Fibroblast of skin of right biceps (primary cell): ENCODE measurements around the gene SMIM24.
"Not testable (repeated sequence)": the region's sequence is repeated elsewhere in the genome, so short reads cannot be mapped to it uniquely, and the experiment has no call there.

Experiments used
- DNase-seq: peaks from one replicate; pipeline ENCODE4 v3.0.0-alpha.2; 2013

SMIM24 gene

DNA sequence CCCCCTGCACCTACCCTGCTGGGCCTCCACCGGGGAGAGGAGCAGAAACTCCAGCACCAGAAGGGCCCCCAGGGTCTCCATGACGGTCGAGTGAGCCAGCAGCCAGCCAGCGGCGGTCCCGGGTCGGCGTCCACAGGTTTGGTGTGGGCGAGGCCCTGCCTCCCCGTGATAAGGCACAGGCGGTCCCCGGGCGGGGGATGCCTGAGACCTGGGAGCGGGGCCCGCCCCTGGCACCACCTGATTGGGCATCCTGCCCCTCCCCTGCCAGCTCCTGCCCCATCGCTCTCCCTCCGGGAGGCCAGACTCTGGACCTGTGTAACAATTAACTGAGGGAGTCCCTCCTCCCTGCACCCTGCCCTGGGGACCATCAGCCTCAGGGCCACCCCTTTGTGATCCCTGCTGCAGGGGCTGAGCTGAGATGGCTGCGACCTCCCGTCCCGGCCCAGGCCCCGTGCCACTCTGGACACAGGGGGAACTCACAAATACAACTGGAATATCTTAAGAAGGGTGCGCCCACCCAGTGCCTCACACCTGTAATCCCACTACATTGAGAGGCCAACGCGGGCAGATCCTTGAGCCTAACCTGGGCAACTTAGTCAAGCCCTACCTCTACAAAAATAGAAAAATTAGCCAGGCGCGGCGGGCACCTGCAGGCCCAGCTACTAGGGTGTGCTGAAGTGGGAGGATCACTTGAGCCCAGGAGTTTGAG is at the start of gene SMIM24:
SMIM24 (minus strand) TSS at position 143 of the 709 bp plus-strand sequence; CDS start at position 81, 62 bp downstream.
- no peak for DNase-seq

DNA sequence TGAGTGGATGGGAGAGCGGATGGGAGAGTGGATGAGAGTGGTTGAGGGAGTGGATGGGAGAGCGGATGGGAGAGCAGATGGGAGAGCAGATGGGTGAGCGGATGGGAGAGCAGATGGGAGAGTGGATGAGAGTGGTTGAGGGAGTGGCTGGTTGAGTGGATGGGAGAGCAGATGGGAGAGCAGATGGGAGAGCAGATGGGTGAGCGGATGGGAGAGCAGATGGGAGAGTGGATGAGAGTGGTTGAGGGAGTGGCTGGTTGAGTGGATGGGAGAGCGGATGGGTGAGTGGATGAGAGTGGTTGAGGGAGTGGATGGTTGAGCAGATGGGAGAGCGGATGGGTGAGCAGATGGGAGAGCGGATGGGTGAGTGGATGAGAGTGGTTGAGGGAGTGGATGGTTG is 49.0 kb upstream of the SMIM24 start:
- DNase-seq = not testable (repeated sequence)

GRCh38 chr19:3528539-3529211 is 48.4 kb upstream of the SMIM24 start:
- DNase-seq = no peak

DNA sequence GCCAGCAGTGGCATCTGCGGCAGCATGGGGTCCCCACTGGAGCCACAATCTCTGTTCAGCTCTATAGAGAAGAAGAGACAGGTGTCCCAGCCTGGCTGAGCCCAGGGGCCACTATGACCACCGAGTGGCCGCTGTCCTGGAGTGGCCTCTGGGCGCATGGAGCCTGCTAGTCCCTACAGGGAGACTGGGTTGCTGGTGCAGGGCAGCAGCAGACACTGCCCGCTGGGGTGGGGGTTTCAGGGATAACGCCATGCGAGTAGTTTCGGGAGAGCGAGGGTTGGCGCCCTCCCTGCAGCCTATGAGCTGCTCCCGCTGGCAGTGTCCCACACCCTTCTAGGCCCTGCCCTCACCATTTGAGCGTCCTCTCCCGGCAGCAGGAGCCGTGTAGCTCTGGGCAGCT is 47.8 kb upstream of the SMIM24 start:
- DNase-seq = no peak

GRCh38 chr19:3527238-3527910 is 47.0 kb upstream of the SMIM24 start:
- DNase-seq = no peak

DNA sequence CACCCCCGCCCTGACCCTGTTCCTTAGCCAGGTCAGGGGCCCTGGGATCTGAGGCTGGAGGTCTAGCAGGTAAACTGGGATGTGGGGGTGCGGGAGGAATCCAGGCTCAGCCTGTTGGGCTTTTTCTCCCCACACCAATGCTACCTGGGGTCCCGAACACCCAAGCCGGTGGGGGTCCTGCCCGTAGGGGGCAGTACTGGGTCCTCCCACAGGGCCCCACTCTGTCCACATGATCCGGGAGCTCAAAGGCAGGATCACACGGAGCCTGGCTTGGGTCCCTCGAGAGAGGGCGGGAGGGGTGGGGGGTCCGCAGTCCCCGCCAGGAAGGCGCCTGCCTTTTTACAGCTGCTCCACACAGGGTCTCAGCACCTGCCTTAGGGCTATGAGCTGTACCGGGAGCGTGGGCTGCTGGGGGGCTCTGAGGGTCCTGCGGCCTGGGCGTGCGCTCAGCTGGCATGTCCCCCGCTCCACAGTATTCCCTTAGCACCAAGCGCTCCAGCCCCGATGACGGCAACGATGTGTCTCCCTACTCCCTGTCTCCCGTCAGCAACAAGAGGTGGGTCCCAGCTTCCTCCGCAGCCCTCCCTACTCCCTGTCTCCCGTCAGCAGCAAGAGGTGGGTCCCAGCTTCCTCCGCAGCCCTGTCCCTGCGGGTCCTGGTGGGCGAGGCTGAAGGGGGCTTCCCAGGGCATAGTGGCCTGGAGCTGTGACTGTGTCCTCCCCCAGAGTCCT is 46.3 kb upstream of the SMIM24 start:
- DNase-seq = no peak

DNA sequence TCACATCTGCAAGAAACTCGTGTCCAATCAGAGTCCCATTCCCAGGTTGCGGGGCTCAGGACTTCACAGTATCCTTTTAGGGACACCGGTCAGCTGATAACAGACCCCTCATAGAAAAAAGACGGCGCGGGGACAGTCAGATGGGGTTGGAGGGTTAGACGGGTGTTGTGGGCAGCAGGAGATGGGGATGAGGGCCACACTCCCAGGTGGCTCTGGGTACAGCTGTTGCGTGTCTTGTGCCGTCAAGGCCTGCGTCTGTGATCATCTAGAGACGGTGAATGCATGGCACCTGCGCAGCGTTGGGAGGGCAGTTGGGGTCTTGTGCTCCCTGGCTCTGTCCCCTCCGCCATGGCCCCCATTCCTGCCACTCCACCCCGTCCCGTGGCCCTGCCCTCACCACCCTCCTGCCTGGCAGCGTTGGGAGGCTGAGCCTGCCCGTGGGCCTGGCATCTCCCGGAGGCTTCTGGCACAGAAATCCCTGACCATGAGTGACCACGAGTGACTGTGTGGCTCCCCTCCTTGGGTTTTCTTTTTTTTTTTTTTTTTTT is 44.7 kb upstream of the SMIM24 start:
- DNase-seq = no peak

- no peak for DNase-seq
Observed at GRCh38 chr19:3524078-3524842, 43.9 kb upstream of the SMIM24 start.

DNA sequence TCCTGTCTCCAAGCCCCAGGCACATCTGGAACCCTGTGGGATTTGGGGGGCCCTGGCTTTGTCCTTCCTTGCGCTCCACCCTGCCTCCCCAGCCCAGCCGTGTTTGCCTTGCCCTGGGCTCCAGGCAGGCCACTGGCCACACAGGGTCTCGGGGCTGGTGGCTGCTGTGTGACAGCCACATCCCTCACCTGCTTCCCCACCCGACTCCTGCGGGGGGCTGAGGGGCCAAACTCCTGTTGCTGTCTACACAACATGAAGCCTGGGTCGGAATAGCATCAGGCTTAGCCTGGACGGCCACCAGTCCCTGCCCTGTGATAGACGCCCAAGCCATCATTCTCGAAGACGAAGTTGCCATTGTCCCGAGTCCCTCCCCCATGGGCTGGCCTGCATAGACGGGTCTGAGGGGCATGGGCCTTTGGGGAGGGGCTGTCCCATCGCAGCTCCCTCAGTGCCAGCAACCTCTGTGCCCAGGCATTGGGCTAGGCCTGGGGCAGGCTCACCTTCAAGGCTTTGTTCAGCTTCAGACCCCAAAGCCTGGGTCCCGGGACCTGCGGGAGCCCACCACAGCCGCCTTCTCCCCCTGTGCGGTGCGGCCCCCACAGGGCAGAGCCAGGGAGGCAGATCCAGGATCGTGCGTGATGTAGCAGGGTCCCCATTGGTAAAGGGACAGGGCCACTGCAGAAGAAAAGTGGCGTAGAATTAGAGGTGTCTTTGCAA is 43.2 kb upstream of the SMIM24 start:
- DNase-seq = no peak

- no peak for DNase-seq
Observed at GRCh38 chr19:3522421-3523360, 42.4 kb upstream of the SMIM24 start.

DNA sequence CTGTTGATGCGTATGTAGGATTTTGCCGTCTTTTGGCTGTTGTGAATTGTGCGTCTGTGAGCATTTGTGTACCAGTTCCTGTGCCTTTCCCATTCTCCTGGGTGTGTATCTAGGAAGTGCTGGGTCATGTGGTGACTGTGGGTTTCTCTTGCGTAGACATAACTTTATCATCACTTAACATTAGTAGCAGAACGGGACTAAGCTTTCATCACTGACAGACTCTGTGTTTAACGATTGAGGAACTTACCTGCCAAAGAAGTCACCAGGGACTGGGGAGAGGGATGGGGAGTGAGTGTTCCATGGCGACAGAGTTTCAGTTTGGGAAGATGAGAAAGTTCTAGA is 40.8 kb upstream of the SMIM24 start:
- no peak for DNase-seq

- DNase-seq = no peak
Observed at GRCh38 chr19:3520166-3521103, 40.1 kb upstream of the SMIM24 start.

DNA sequence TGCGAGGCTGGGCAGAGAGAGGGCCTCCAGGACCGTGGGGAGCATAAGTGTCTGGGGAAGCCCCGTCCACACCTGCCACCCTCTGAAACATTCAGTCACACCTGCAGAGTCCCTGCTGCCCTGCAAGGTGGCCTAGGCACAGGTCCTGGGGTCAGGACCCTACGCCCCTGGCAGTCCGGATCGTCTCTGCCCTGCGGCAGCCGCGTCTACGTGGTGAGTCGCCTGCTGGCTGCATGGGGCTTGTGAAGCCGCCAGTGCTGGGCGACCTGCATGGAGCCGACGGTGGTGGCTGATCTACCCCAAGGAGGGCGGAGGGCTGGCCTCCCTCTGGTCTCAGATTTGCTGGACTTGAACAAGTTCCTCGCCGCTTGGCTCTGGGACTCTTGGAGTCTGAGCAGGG is 38.8 kb upstream of the SMIM24 start:
- no peak for DNase-seq

- no peak for DNase-seq
Observed at GRCh38 chr19:3518659-3519058, 38.3 kb upstream of the SMIM24 start.

DNA sequence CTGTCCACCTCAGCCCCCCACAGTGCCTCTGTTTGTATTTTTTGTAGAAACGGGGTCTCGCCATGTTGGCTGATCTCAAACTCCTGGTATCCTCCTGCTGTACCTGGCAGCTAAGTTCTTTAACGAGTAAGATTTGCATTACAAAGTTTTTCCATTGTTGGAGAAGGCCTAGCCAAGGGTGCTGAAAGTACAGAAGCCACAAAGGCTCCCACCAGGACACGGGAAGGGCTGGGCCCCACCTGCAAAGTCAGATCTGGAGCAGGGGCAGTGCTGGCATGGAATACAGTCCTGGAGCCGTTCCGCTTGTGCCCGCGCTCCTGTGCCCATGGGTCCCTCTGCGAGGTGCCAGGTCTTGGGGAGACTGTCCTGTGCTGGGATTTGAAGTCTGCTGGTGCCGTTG is 37.9 kb upstream of the SMIM24 start:
- no peak for DNase-seq

GRCh38 chr19:3517638-3518037 is 37.3 kb upstream of the SMIM24 start:
- DNase-seq = no peak

DNA sequence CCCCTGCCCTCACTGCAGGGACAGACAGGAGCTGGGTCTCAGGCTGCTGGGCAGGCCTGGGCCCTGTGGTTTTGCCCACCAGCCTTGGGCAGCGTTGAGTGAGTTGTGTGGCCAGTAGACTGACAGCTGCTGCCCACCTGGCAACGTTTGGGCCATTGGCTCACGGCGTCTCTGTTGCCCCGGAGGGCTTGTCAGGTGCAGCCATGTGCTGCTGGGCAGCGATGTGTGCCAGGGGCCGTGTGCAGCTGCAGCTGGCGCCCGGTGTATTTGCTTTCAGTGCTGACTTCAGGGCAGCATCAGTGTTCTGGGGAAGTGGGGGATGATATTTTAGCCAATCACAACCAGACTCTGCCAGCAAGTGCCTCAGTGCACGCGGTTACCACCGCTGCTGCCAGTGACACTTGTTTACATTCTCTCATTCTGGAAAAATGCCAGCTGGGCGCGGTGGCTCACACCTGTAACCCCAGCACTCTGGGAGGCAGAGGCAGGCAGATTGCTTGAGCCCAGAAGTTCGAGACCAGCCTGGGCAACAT is 36.4 kb upstream of the SMIM24 start:
- no peak for DNase-seq

DNA sequence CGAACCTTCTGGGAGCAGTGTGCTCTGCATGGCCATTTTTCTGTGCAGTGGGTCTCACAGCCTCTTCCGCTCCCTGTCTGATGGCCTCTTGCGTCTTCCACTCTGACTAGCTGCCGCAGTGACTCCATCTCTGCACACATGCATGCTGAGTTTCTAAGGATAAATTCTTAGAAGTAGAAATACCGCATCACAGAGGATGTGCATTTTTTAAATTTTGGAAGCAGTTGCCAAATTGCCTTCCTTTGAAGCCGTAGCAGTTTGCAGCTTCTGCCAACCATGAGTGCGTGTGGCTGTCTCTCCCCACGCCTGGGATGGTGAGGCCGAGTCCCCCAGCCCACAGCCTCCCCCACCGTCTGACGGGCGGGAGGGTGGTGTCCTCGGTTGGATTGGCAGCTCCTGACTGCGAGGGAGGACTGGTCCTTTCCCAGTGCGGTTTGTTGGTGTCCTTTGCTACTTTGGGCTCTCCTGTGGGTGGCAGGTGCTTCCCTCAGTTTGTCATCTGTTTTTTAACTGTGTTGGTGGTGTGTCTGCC is 35.6 kb upstream of the SMIM24 start:
- peak; percentile 65 for DNase-seq

DNA sequence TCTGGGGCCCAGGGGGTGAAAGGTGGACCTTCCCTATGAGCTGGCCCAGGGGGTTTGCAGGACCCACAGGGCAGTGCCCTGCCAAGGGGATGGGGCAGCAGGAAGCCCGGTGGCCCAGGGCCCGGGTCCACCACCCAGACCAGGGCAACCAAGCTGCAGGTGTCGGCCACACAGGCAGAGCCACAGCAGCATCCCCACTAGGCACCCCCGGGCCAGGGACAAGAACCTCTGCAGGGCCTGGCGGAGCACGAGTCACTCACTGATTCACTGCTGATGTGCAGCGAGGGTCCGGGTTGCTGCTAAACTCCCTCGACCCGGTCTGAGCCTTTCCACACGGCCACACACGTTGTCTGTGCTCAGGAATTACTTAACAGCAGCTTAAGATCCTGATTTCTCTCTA is 34.6 kb upstream of the SMIM24 start:
- DNase-seq = peak; percentile 40
